NCI-H2029 treated with DMSO at 0.1 percent for 48 hours (cell line): ENCODE measurements around the gene DYSF.

Experiments used
- DNase-seq: peaks from one replicate; lab custom pipeline; 2025; lab: John Stamatoyannopoulos, UW

DYSF gene

DNA sequence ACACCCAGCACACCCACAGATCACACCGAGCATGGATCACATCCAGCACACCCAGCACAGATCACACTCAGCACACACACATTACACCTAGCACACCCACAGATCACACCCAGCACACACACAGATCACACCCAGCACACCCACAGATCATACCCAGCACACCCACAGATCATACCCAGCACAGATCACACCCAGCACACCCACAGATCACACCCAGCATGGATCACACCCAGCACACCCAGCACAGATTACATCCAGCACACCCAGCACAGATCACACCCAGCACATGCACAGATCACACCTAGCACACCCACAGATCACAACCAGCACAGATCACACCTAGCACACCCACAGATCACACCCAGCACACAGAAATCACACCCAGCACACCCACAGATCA lies 118.6 kb downstream of the DYSF start:
- no peak for DNase-seq

DNA sequence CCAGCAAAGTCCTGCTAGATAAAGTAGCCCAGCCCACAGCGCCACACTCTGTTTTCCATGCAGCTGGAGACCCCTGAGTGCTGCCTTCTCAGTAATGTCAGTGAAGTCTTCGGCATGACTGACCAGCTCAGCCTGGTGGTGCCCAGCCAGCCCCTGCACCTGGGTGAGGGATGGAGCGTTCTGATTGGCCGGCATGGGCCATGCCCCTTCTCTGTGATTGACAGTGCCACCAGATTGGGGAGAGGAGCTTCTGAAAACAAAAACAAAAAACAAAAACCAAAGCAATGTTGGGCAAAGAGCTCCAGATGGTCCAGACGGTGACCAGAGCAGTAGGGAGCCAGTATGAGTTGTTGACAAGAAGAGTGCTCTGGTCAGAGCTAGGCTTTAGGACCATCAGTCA lies 122.6 kb downstream of the DYSF start:
- no peak for DNase-seq

DNA sequence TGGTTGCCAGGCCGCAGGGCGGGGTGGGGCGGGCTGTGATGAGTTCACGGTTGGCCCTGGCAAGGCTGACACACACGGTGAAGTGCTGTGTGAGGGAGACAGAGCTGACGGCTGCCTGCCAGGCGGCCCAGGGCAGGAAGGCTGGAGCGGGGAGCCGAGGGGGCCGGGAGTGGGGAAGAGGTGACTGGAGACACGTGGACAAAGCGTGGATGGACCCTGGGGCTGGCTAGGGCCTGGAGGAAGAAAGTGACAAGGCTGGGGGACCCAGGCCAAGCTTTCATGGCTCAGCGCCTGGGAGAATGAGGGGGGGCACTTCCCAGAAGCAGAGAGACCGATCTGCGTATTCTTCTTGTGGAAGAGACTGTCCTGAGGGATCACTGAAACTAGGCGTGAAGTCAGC lies 123.2 kb downstream of the DYSF start:
- no peak for DNase-seq

DNA sequence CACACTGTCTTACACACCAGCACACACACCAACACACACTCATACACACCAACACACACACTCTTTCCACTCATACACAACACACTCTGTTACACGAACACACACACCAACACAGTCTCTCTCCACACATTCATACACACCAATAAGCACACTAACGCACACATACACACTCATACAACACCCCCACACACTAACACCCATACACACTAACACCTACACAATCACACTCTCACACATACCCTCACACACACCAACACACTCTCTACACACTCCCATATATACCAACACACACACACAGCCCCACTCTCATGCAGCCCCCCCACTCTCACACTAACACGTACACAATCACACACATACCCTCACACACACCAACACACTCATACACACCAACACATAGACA lies 123.8 kb downstream of the DYSF start:
- DNase-seq, result no peak

DNA sequence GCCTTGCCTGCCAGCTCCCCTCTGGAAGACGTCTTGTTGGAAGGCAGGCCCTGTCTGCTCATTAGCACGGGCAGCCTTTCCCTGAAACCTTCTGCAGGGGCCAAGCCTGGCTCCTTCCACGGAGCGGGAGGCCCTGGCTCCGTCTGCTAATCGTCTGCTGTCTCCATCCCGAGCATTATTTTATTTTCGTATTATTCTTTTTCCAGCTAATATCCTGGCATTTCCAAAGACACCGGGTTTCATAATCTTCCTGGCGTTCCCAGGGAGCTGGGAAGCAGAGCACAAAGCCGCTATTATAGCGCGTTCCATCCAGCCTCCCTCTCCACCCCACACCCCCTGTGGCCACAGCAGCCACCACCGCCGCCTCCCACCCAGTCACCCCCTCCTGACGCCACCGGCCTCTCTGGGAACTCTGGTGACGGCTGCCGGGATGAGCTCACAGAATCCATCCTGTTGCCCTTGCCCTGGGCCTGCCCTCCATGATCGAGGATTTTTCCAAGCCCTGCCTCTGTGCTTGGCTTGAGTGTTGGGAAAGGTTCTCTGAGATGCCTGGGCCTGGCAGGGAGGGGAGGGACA lies 125.5 kb downstream of the DYSF start:
- no peak for DNase-seq

DNA sequence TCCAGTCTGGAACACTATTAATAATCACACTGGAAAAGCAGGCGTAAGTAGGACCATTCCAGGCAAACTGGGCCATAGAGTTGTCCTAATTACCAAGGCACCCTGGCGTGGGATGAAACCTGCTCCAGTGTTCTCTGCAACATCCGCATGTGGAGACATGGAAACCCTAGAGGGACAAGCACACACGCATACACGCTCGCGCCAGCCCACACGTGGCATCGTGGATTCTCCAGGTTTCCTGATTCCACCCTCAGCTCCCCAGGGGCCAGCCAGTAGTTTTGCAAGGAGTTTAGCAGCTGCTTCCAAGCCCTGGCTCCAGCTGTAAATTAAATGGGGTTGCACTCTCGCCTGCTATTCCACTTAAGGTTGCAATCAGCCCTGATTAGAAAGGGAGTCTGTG lies 127.7 kb downstream of the DYSF start:
- DNase-seq, result no peak

DNA sequence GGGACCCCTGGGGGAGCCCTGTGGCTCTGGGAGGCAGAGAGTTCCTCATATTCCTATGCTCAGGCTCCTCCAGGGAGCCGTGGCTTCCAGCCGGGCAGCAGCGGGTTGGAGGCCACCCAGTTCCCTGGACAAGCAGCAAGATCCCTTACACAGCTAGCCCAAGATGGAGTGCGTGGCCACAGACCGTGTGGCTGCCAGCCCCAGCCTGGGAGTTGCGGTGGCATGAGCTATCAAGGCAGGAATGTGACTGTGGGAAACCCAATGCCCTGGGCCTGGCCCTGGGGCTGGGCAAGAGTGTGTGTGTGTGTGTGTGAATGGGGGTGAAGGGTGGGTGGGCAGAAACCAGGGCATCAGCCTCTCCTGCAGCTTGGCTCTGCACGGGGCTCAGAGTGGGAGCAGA lies 130.5 kb downstream of the DYSF start:
- DNase-seq, result no peak

DNA sequence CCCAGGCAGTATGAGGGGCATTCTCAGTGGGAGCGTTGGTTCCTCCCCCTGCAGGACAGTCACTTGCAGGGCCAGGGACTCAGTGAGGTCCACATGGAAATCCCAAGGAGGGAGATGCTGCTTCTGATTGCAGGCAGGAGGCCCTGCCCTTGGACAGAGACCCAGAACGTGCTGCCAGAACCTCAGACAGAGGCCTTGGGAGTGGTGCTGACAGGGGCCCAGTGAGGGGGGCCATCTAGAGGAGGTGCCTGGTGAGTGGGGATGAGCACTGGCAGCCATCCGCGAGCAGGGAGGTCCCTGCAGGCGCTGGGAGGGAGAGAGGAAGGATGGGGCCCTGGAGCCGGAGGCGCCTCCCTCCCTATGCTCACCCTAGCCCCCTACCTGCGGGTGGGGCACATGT lies 133.1 kb downstream of the DYSF start:
- DNase-seq, result no peak

DNA sequence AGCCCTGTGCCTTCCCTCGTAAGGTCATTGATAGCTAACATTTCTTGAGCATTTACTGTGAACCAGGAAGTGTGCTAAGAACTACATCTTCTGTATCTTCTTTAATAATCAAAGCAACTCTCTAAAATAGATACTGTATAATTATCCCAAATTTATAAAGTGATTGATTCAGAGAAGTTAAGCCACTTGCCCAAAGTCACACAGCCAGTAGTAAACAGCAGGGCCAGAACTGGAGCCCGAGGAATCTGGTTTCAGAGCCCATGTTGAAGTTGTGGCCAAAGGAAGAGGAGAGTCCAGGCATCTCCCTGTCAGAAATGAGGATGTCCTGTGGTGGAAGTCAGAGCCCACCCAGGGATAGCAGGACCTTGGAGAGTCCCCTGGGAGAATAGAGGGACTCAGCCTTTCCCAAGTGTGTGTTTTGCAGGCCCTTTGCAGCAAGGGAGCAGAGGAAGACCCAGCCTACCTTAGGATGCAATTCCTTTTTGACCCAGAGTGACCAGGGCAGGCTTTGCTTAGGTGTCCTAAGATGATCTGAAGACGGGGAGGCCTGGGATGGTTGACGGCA lies 134.2 kb downstream of the DYSF start:
- DNase-seq, result no peak

DNA sequence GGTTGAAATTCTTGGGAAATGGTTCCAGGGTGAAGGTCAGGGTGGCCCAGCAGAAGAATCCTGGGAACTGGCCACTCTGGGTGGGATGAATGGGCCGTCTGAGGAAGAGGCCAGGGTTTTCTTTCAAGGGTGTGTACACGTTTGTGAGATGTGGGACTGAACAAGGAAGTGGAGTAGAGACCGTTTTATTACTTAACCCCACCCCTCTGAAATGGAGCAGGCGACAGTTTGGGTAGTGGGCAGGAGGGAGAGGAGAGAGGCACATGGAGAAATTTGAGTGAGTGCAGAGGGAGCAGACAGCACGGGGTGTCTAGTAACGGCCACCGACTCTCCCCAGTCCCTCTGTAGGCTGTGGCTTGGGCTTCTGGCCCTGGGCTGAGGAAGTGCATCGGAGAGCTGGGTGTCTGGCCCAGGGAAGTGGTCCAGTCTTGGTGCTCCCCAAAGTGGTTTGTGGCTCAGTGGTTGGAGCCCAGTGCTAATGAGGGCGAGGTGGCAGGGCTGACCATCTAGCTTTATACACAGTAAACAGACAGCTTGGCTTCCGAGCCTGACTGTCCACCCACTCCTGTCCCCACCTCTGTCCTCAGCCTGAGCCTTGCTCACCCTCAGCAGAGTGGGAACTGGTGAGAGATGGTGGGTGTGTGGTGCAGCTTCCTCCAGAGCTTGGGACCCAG lies 135.3 kb downstream of the DYSF start:
- no peak for DNase-seq

DNA sequence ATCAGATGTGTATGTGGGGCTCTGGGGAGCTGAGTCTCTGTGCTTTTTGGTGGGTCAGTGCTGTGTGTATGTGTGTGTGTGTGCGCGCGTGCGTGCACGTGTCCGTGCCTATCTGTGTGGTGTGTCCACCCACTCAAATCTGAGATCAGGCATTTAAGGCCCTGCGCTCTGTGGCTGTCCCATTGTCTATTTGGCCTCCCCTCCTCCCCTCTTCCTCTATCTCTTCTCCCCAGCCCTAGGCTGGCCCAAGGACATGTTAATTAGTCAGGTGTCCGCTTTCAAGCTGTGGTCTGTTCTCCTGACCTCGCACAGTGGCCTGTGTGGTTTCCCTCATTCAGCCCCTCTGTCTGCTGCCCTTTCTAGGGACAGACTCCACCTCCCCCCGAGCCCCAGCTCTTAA lies 136.4 kb downstream of the DYSF start:
- DNase-seq, result no peak

DNA sequence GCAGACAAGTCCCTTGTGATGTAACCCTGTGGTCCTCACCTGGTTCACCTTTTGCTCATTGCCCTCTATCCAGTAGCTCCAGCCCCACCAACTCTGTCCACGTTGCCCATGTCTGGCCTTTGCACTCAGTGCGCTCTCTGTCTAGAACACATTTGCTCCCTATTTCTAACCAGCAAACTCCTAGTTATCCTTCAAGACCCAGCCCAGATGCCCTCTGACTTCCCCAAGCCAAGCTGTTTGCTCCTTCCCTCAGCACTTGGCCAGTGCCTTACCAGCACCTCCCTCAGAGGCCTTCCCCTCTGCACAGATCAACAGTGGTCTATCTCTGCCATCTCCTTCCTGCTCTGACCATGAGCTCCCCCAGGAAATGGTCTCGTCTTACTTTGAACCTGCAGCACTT lies 137.7 kb downstream of the DYSF start:
- DNase-seq, result no peak

DNA sequence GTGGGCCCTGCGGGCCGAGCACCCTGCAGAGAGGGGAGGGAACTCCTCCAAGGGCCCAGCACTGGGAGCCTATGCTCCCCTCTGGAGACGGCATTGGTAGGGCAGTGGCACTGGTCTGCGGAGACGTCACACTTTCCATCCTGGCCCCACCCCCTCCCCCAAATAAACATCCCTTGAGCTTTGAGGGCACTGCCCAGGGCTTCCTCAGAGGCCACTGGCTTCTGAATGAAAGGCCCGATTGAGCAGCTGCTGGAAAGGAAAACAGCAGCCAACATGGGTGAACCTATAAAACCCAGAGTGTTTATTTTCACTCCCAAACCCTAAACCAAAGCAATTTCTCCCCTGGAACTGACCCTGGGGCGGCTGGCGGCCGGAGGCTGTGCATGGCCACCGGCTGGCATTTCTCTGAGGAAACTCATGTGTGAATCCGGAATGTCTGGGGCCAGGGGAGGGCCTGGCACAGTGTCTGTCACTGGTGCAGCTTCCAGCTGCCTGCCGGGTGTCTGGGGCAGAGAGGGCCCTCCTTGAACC lies 138.9 kb downstream of the DYSF start:
- no peak for DNase-seq

DNA sequence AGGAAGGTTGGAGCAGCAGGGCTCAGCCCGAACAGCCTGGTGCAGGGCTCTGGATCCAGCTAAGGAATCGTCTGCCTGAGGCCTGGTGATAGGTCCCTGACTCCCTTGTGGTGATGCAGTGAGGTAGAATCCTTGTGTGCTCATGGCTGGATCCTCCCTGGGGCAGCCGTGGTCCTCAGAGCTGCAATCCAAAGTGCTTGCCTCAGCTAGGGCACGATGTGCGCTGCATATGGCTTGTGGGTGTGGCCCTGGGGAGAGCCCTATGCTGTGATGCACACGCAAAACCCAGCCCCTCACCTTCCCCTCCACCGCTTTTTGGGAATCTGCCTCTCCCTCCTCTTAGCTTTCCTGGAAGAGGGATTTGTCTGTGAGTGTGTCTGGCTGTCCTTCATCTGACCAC lies 142.2 kb downstream of the DYSF start:
- no peak for DNase-seq

DNA sequence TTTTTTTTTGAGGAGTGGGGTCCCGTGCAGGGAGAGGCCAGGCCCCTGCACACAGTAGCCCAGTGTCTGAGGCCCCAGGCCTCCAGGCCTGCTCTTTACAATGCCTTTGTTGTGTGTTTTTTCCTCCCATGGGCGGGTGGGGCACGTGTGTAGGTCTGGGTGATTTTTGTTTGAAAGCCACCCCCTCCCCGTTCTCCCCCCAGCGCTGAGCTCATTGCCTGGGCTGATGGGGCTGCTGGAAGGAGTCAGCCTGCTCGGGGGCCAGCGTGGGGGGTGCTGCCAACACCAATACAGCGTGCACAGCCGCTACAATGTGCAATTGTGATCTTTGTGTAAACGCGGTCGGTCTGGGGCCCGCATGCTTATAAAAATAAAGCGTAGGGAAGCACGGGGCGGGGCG lies 142.7 kb downstream of the DYSF start:
- DNase-seq, result no peak

DNA sequence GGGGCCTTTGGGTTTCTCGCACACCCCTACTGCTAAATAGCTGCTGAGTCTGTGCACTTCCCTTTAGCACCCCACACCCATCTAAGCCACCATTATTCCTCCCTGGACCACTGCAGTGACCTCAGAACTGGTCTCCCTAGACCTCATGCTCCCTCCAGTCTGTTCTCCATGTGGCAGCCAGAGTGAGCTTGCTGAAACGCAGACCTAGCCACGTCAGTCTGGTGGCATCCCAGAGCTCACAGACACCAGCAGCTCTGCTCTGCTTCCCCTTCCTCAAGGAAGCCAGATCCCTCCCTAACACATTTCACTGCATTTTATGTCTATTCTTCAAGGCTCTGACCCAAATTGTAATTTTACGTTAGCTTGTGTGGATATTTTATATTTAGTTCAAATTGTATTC lies 144.4 kb downstream of the DYSF start:
- no peak for DNase-seq

DNA sequence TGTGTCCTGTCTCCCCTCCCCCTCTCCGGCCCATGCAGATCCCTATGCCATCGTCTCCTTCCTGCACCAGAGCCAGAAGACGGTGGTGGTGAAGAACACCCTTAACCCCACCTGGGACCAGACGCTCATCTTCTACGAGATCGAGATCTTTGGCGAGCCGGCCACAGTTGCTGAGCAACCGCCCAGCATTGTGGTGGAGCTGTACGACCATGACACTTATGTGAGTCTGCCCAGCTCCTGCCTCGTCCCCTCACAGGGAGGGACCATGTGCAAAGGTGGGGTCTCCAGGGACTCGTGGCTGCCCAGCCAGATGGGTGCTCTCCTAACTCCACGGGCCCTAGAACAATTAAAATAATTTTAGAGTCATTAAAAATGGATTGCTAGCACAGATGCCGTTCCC lies 145.2 kb downstream of the DYSF start:
- no peak for DNase-seq

DNA sequence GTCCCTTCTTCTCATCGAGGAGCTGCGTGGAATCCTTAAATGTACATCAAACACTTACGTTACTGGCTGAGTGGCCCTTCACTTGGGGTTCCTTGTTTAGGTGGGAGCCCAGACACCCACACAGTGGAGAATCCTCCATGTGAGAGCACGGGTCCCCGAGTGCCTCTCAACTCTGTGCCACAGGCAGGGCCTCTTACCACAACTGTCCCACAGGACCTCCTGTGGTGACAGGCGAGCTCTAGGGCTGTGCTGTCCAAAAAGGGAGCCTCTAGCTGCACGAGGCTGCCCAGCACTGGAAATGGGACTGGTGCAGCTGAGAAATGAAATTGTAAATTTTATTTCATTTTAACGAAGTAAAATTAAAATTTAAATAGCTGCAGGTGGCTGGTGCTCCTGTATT lies 145.7 kb downstream of the DYSF start:
- no peak for DNase-seq

DNA sequence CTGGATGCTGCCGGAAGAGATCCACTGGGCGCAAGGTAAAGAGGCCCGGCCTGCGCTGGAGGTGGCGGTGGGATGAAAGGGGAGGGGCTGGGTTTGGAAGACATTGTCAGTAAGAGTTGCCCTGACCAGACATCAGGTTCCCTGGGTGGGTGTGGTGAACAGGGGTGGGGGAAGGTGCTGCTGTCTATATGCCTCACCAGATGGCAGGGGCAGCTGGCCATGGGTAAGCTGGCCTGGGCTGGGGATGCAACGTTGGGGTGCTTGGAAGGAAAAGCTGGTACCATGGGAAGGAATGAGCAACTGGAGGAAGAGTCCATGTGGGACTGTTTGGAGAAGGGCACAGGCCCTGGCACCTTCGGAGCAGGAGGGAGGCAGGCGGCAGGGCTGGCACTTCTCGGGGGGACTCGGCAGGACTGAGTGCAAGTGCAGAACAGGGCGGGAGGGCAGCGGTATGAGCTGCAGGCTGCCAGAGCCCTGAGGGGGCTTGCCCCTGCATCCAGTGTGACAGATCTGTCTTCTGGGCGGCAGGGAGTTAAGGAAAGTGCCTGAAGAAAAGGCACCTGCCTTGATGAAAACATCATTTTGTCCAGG lies 146.4 kb downstream of the DYSF start:
- no peak for DNase-seq

DNA sequence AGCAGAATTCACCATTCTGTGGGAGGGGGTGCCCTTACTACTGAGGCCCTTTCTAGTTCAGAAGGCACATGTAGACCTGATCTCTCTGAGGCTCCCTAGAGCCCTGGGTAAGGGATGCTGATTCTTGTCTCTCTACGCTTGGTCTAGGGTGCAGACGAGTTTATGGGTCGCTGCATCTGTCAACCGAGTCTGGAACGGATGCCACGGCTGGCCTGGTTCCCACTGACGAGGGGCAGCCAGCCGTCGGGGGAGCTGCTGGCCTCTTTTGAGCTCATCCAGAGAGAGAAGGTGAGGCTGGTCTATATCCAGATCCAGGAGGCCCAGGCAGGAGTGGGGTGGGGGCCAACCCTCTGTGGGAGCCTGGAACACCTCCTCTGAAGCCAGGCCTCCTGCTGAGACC lies 147.2 kb downstream of the DYSF start:
- DNase-seq, result no peak

DNA sequence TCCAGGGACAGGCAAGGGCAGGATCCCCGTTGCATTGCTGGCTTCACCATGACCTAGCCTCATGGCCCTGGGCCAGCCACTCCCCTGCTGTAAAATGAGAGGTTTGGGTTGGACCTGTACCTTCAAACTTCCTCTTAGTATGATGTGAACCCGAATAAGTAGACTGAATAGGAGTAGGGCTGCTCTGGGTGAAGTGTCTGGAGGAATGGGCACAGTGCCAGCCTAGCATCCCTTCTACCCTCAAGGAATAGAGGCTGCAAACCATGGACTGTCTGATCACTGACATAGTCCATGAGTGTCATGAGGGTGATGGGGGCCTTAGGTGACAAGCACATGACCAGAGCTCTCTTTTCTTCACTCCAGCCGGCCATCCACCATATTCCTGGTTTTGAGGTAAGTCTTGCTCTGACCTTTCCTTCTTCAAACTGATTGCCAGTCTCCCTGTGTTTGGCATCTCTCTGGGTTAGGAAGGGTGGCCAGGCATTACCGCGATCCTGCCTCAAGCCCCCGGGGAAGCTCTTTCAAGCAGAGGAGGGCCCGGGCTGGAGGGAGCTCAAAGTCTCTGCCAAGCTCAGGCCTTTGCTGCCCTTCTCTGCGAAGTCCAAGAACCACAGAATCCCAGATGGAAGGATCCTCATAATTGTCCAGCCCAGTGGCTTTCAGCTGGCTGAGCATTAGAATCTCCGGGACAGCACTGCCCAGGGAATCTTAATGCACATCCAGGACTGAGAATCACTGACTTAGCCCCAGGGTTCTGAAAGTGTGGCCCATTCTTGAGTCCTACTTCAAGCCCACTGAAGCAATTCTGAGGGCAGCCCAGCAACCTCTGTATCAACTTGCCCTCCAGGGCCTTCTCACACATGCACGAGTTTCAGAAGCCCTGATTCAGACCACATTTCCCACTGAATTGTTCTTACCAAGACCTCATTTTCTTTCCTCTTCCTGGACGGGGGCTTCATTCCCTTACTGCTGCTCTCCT lies 148.1 kb downstream of the DYSF start:
- DNase-seq, result no peak

DNA sequence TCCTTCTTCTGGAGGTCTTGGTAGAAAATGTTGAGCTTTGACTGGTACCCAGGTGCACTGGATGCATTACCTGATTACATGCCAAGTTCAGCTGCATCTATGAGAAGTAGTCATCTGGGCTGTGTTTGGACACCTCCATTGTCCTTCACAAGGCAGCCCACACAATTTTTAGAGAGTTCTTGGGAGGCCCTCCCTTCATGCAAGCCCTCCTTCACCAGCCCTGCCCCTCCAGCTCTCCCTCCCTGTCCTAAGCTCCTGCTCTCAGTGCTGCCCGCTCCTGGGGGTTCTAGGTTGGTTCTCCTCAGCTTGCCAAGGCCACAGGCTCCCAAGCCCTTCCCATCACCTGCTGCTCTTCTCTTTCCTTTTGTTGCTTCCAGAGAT lies 148.7 kb downstream of the DYSF start:
- DNase-seq, result no peak
